IPS-20b (cell line): ENCODE measurements around the gene ETV6.

Experiments
- H3K27ac ChIP-seq: one replicate; pipeline ENCODE4 v1.5.1; 2013; ENCODE audit warnings: low read length
- H3K27me3 ChIP-seq: 2 replicates; pipeline ENCODE4 v1.6.1; 2013; ENCODE audit warnings: mild to moderate bottlenecking, low read length, inconsistent platforms; ENCODE audit not compliant: insufficient read depth
- H3K36me3 ChIP-seq: 2 replicates; pipeline ENCODE4 v1.6.1; 2013; ENCODE audit warnings: low read depth, mild to moderate bottlenecking, inconsistent platforms, low read length, moderate library complexity; ENCODE audit not compliant: insufficient read depth
- H3K4me1 ChIP-seq: 2 replicates; pipeline ENCODE4 v1.6.1; 2013; ENCODE audit warnings: mild to moderate bottlenecking, control low read depth, inconsistent platforms, low read length, moderate library complexity; ENCODE audit not compliant: insufficient read depth
- H3K4me3 ChIP-seq: 2 replicates; pipeline ENCODE4 v1.5.1; 2013; ENCODE audit warnings: mild to moderate bottlenecking, low read length, inconsistent platforms
- H3K9ac ChIP-seq: 2 replicates; pipeline ENCODE4 v1.6.1; 2013; ENCODE audit warnings: low read depth, mild to moderate bottlenecking, inconsistent platforms, low read length, moderate library complexity
- H3K9me3 ChIP-seq: 2 replicates; pipeline ENCODE4 v1.6.1; 2013; ENCODE audit warnings: mild to moderate bottlenecking, low read depth, low read length, inconsistent platforms; ENCODE audit not compliant: insufficient read depth

The ETV6 gene

GRCh38 chr12:11795913-11796459 lies 146.5 kb downstream of the ETV6 start:
- H3K9me3 ChIP-seq, result no peaks in the 10 kb centered on the region
- no peaks in the 10 kb centered on the region for H3K27me3 ChIP-seq
- no peak overlapping the region for H3K4me3 ChIP-seq
- H3K9ac ChIP-seq, result no peak overlapping the region
- peaks cover 8% of the 10 kb centered on the region for H3K4me1 ChIP-seq
- H3K36me3 ChIP-seq, result no peaks in the 10 kb centered on the region
- no peak overlapping the region for H3K27ac ChIP-seq

- H3K9me3 ChIP-seq, result no peaks in the 10 kb centered on the region
- H3K27ac ChIP-seq, result no peak overlapping the region
- peaks cover 8% of the 10 kb centered on the region for H3K4me1 ChIP-seq
- H3K9ac ChIP-seq, result no peak overlapping the region
- H3K27me3 ChIP-seq, result no peaks in the 10 kb centered on the region
- H3K36me3 ChIP-seq, result no peaks in the 10 kb centered on the region
- H3K4me3 ChIP-seq, result no peak overlapping the region
Measured at GRCh38 chr12:11797317-11797913, 147.9 kb downstream of the ETV6 start.

GRCh38 chr12:11798006-11798708 lies 148.7 kb downstream of the ETV6 start:
- Histone ChIP-seq H3K4me1 (peaks cover 8% of the 10 kb centered on the region), H3K36me3 (no peaks in the 10 kb centered on the region), H3K9me3 (no peaks in the 10 kb centered on the region), H3K4me3 (no peak overlapping the region), H3K27ac (no peak overlapping the region), H3K27me3 (no peaks in the 10 kb centered on the region), H3K9ac (no peak overlapping the region)

- Histone ChIP-seq H3K9ac (no peak overlapping the region), H3K27me3 (no peaks in the 10 kb centered on the region), H3K27ac (no peak overlapping the region), H3K4me3 (no peak overlapping the region), H3K36me3 (no peaks in the 10 kb centered on the region), H3K9me3 (no peaks in the 10 kb centered on the region), H3K4me1 (peaks cover 8% of the 10 kb centered on the region)
Measured at GRCh38 chr12:11798856-11799501, 149.5 kb downstream of the ETV6 start.

GRCh38 chr12:11799502-11799873 lies 150.0 kb downstream of the ETV6 start:
- H3K9me3 ChIP-seq, result no peaks in the 10 kb centered on the region
- no peaks in the 10 kb centered on the region for H3K36me3 ChIP-seq
- H3K4me1 ChIP-seq, result peaks cover 8% of the 10 kb centered on the region
- no peaks in the 10 kb centered on the region for H3K27me3 ChIP-seq
- no peak overlapping the region for H3K4me3 ChIP-seq
- no peak overlapping the region for H3K27ac ChIP-seq
- H3K9ac ChIP-seq, result no peak overlapping the region

GRCh38 chr12:11801643-11802042 lies 152.2 kb downstream of the ETV6 start:
- Histone ChIP-seq H3K9ac (no peak overlapping the region), H3K27ac (no peak overlapping the region), H3K36me3 (no peaks in the 10 kb centered on the region), H3K9me3 (no peaks in the 10 kb centered on the region), H3K4me1 (no peaks in the 10 kb centered on the region), H3K27me3 (no peaks in the 10 kb centered on the region), H3K4me3 (no peak overlapping the region)

GRCh38 chr12:11804130-11804529 lies 154.7 kb downstream of the ETV6 start:
- Histone ChIP-seq H3K36me3 (no peaks in the 10 kb centered on the region), H3K4me1 (peaks cover 13% of the 10 kb centered on the region; the same call in 1 of the 2 replicates), H3K4me3 (no peak overlapping the region), H3K9ac (no peak overlapping the region), H3K9me3 (no peaks in the 10 kb centered on the region), H3K27ac (no peak overlapping the region), H3K27me3 (no peaks in the 10 kb centered on the region)

GRCh38 chr12:11805043-11805442 lies 155.6 kb downstream of the ETV6 start:
- no peaks in the 10 kb centered on the region for H3K9me3 ChIP-seq
- no peak overlapping the region for H3K9ac ChIP-seq
- H3K4me3 ChIP-seq, result no peak overlapping the region
- no peaks in the 10 kb centered on the region for H3K36me3 ChIP-seq
- H3K4me1 ChIP-seq, result peaks cover 13% of the 10 kb centered on the region; the same call in 1 of the 2 replicates
- no peaks in the 10 kb centered on the region for H3K27me3 ChIP-seq
- H3K27ac ChIP-seq, result no peak overlapping the region

GRCh38 chr12:11805680-11806079 lies 156.2 kb downstream of the ETV6 start:
- no peak overlapping the region for H3K27ac ChIP-seq
- no peaks in the 10 kb centered on the region for H3K9me3 ChIP-seq
- no peaks in the 10 kb centered on the region for H3K36me3 ChIP-seq
- H3K4me3 ChIP-seq, result no peak overlapping the region
- H3K9ac ChIP-seq, result no peak overlapping the region
- peaks cover 13% of the 10 kb centered on the region; the same call in 1 of the 2 replicates for H3K4me1 ChIP-seq
- H3K27me3 ChIP-seq, result no peaks in the 10 kb centered on the region

- Histone ChIP-seq H3K27ac (no peak overlapping the region), H3K9me3 (no peaks in the 10 kb centered on the region), H3K27me3 (no peaks in the 10 kb centered on the region), H3K36me3 (no peaks in the 10 kb centered on the region), H3K4me1 (peaks cover 27% of the 10 kb centered on the region), H3K4me3 (no peak overlapping the region), H3K9ac (no peak overlapping the region)
Measured at GRCh38 chr12:11807458-11807857, 158.0 kb downstream of the ETV6 start.

GRCh38 chr12:11808931-11809330 lies 159.5 kb downstream of the ETV6 start:
- Histone ChIP-seq H3K27me3 (no peaks in the 10 kb centered on the region), H3K9ac (no peak overlapping the region), H3K27ac (no peak overlapping the region), H3K9me3 (no peaks in the 10 kb centered on the region), H3K36me3 (no peaks in the 10 kb centered on the region), H3K4me1 (peaks cover 39% of the 10 kb centered on the region), H3K4me3 (no peak overlapping the region)

- H3K4me1 ChIP-seq, result peaks cover 51% of the 10 kb centered on the region
- no peak overlapping the region for H3K9ac ChIP-seq
Measured at GRCh38 chr12:11810206-11810545, 160.7 kb downstream of the ETV6 start.

More at GRCh38 chr12:11810206-11810545, 160.7 kb downstream of the ETV6 start:
- H3K27ac ChIP-seq, result no peak overlapping the region
- H3K36me3 ChIP-seq, result no peaks in the 10 kb centered on the region
- H3K27me3 ChIP-seq, result no peaks in the 10 kb centered on the region
- H3K9me3 ChIP-seq, result no peaks in the 10 kb centered on the region
- no peak overlapping the region for H3K4me3 ChIP-seq
